Mucosa of rectum (tissue), 2 donors: ENCODE results near the gene LRMDA.

ENCODE experiments used
- H3K27ac ChIP-seq, 2 donors: one replicate each; pipeline ENCODE4 v1.7.0; 2013; ENCODE audit warnings: inconsistent platforms in 2 of 2, low read depth in 2 of 2, low read length in 2 of 2
- H3K27me3 ChIP-seq, 2 donors: one replicate each; pipeline ENCODE4 v1.7.0; 2013; ENCODE audit warnings: low read length in 2 of 2; ENCODE audit not compliant: control insufficient read depth in 2 of 2, insufficient read depth in 2 of 2
- H3K36me3 ChIP-seq, 2 donors: one replicate each; pipeline ENCODE4 v1.7.0; 2013; ENCODE audit warnings: low read length in 2 of 2; ENCODE audit not compliant: control insufficient read depth in 2 of 2, insufficient read depth in 2 of 2
- H3K4me1 ChIP-seq, 2 donors: one replicate each; pipeline ENCODE4 v1.7.0; 2013; ENCODE audit warnings: low read length in 2 of 2, mild to moderate bottlenecking in 1 of 2; ENCODE audit not compliant: control insufficient read depth in 2 of 2, insufficient read depth in 2 of 2
- H3K4me3 ChIP-seq, 2 donors: one replicate each; pipeline ENCODE4 v1.7.0; 2013; ENCODE audit warnings: low read length in 2 of 2
- H3K9ac ChIP-seq, 2 donors: one replicate each; pipeline ENCODE4 v1.7.0; 2013; ENCODE audit warnings: low read length in 2 of 2, low read depth in 1 of 2, mild to moderate bottlenecking in 1 of 2
- H3K9me3 ChIP-seq, 2 donors: one replicate each; pipeline ENCODE4 v1.7.0; 2013; ENCODE audit warnings: low read length in 2 of 2; ENCODE audit not compliant: control insufficient read depth in 2 of 2
- donor health status: healthy.
- donor health status: Normal muscosa, but diverticular disease.

LRMDA gene

GRCh38 chr10:75402486-75403143 lies 28.8 kb upstream of the LRMDA start:
- peak overlapping the region; percentile 92 to 94 for H3K27ac ChIP-seq
- H3K9me3 ChIP-seq: no peaks in the 10 kb centered on the region
- peaks cover 2 to 13% of the 10 kb centered on the region in 2 donors for H3K4me1 ChIP-seq
- H3K4me3 ChIP-seq: peak overlapping the region; percentile 86 to 91
- no peaks in the 10 kb centered on the region for H3K36me3 ChIP-seq
- H3K9ac ChIP-seq: peak overlapping the region; percentile 76 to 81
- peaks cover 2 to 15% of the 10 kb centered on the region in 2 donors for H3K27me3 ChIP-seq

DNA sequence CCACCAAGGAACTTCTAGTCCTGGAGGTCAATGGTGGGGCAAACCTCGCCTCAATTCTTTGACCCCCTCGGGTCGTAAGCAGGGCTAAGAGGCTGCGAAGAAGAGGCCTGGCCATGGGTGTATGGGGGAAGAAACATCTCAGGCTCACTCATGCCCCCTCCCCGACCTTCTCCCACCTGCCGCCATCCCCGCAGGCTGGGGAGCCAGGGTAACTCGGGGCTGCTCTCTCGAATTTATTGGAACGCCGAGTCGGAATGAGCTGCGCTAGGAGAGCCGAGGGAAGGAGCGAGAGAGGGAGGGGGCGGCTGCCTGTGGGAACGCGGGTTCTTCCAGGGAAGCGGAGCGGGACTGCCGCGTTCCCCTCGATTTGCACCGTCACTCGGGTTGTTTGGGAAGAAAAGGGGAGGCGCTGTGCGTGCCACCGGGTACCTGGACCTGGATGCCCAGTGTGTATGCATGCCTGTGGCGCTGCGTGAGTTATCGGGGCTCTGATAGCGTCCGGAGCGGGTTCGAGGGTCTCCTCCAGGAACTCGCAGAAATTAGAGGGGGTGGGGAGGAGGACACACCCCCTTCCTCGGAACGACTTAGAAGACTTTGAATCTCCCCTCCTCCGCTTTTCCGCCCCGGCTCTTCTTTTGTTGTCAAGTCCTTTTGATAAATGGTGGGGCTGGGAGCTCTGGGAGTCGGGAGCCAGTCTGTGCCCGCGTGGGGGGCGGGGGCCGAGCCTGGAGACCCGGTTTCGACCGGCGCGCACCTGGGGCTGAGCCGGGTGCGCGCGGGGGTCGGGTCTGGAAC lies 28.1 kb upstream of the LRMDA start:
- Histone ChIP-seq H3K27ac (peak overlapping the region; percentile 92 to 94), H3K9me3 (no peaks in the 10 kb centered on the region), H3K36me3 (no peaks in the 10 kb centered on the region), H3K9ac (peak overlapping the region; percentile 60 to 81), H3K27me3 (peaks cover 2 to 15% of the 10 kb centered on the region in 2 donors), H3K4me1 (peaks cover 2 to 15% of the 10 kb centered on the region in 2 donors), H3K4me3 (peak overlapping the region; percentile 86 to 91)

- Histone ChIP-seq H3K9ac (peak overlapping the region in 1 of 2 donors; percentile 54), H3K4me3 (peak overlapping the region; percentile 86 to 91), H3K4me1 (peaks cover 4 to 19% of the 10 kb centered on the region in 2 donors), H3K9me3 (no peaks in the 10 kb centered on the region), H3K27me3 (peaks cover 2 to 15% of the 10 kb centered on the region in 2 donors), H3K36me3 (no peaks in the 10 kb centered on the region), H3K27ac (no peak overlapping the region)
Observed at GRCh38 chr10:75403939-75404814, 27.2 kb upstream of the LRMDA start.

DNA sequence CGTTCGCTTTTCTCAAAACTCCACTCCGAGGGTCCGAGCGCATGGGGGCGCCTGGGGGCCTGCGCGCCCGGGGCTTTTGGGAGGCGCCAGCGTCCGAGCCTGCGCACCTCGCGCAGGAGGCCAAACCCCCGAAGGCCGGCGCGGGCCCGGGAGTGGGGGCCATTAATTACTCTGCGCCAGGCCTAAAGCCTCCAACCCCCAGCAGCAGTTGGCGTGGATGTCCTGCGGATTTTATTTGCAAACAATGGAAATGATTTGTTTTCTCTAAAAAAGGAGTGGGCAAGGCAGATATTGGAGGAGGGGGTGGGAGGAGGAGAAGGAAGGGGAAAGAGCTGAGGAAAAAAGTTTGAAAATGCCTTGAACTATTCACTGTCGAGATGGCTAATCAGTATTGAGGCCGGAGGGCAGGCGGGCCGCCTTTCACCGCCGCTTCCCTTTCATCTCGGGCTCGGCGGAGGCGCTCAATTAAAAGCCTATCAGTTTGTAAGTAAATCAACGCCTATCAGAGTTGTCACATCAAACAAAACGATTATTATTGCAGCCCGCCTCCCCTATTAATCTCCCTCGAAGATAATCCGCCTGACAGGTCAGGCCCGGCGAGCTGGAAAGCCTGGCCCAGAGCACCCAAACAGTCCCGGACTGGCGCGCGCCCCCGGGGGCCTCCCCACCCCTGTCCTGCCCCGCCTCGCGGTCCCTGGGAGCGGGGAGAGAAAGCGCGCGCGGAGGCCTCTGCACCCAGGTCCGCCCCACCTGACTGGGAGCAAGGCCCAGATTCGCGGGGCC lies 26.4 kb upstream of the LRMDA start:
- Histone ChIP-seq H3K36me3 (no peaks in the 10 kb centered on the region), H3K9ac (peak overlapping the region in 1 of 2 donors; percentile 54), H3K4me1 (peaks cover 5 to 22% of the 10 kb centered on the region in 2 donors), H3K4me3 (peak overlapping the region; percentile 9 to 91), H3K9me3 (no peaks in the 10 kb centered on the region), H3K27ac (no peak overlapping the region), H3K27me3 (peaks cover 2 to 15% of the 10 kb centered on the region in 2 donors)

DNA sequence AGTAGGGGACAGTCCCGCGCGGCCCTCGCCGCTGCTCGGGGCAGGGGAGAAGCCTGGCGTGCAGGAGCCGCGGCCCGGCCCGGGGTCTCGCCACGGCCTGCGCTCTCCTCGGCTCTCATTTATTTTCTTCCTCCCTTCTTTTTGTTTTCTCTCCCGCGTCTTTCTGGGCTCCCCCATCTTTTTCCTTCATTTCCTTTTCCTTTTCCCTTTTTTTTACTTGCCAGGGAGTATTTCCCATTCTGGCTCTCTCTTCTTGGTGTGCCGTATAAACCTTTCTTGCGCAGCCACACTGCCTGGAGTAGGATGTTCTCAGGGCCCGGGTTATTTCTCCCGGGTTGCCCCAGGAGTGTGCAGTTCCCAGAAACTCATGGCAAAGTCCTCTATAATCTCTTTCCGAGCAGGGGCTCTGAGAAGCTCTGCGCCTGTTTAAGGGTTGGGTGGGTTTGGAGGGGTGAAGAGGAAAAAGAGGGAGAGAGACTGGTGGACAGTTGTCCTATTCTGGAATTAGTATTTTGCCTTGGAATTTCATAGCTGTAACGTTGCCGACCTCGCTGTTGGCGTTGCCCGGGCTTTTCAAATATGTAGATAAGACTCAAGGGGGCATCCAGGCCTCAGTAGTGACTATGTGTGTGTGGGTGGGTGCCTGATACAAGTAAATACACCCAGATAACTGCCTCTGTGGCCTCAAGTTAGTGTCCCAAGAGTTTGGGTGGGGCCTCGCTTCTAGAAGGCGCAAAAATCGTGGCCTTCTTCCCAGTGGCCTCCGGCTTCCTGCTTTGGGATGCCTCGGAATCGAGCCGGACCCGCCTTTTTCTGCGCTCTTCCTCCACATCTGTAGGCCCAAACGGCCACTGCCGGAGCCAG lies 25.6 kb upstream of the LRMDA start:
- H3K27ac ChIP-seq: no peak overlapping the region
- no peaks in the 10 kb centered on the region for H3K36me3 ChIP-seq
- no peaks in the 10 kb centered on the region for H3K9me3 ChIP-seq
- peaks cover 5 to 18% of the 10 kb centered on the region in 2 donors for H3K4me1 ChIP-seq
- H3K27me3 ChIP-seq: peaks cover 2 to 15% of the 10 kb centered on the region in 2 donors
- H3K9ac ChIP-seq: no peak overlapping the region
- no peak overlapping the region for H3K4me3 ChIP-seq

DNA sequence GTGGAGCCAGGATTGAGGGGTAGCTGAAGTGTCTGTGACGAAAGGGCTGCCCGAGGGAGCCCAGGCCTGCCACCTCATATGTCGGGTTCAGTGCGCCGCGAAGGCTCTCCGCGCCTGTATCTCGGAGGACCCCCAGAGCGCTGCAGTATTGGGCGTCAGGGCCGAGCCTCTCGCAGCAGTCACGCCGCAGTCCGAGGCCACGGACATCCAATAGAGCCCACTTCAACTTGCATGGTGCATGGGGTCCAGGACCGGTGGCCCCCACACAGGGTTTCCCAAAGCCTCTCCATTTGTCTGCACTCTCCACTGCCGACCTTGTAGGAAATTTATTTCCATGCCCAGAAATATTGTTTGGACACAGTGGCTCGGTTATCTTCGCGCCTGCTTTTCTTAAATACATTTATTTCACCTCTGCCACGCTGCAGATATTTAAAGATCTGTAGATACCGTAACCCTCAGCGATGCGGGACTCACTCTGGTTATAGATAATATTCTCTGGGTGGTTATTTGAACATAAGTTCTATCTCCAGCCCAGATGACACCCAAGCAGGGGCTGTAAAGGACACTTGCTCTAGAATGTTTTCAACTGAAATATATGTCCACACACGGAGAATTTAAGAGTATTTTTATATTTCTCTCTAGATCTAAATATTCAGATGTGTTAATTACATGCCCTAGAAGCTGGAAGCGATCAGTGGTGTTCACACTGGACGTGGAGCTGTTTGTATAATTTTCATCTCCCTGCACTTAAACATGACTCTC lies 24.8 kb upstream of the LRMDA start:
- Histone ChIP-seq H3K4me1 (peaks cover 5 to 18% of the 10 kb centered on the region in 2 donors), H3K4me3 (no peak overlapping the region)

DNA sequence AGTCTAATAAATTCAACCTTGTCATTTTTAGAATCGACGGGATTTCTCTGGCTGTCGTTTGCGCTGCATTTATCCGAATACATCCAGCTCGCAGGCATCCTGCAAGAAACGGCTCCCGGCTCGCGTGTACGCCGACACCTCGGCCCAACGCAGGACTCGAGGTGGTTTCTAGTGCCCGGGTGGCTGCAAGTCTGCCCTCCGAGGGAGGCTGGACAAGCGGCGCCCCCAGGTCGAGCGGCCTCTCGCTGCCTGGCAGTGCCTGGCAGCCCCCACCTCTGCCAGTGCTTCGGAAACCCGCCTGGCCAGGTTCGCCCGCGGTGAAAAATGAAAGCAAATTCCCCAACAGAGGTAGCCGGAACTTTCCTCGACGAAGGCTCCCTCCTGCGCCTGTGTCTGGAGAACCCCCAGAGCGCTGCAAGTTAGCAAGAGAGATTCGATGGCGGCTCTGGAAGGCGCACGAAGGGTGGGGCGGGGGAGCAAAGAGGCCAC lies 24.2 kb upstream of the LRMDA start:
- no peak overlapping the region for H3K9ac ChIP-seq
- H3K27ac ChIP-seq: no peak overlapping the region

More for the DNA sequence above, 24.8 kb upstream of the LRMDA start:
- peaks cover 2 to 15% of the 10 kb centered on the region in 2 donors for H3K27me3 ChIP-seq
- H3K27ac ChIP-seq: no peak overlapping the region
- no peaks in the 10 kb centered on the region for H3K36me3 ChIP-seq
- no peak overlapping the region for H3K9ac ChIP-seq
- no peaks in the 10 kb centered on the region for H3K9me3 ChIP-seq

DNA sequence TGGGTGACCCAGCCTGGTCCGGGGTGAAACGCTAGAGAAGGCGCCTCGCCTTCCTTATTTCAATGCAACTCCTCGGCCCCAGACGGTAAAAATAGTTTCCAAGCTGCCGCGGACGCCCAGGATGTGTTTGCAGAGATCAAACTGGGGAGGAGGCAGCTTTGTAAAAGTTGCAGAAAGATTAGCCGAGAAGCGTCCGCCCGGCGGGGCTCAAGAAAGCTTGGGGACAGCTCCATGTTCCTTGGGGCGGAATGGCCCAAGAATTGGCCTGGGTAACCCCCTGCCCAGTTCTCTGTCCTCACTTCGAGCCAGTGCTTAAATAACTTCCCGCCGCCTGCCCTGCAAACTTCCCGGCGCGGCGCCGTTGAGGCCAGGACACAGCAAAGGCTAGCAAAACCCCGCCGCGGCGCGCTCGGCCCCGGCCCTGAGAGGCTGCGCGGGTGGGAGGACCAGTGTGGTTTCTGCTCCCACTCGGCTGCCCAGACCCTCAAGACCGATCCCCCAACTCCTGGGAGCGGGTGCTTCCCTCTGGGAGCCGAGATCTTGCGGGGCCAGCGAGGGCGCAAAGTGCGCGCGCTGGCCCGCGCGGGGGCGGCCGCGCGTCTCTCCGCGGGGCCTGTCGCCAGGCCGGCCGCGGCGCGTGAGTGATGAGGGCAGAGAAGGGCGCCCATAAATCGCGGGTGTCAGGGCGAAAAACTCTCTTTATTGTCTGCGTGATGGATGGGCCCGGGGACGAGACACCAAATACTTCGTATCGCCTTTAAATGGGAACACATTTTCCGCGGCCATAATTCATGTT lies 23.5 kb upstream of the LRMDA start:
- Histone ChIP-seq H3K4me1 (peaks cover 5 to 16% of the 10 kb centered on the region in 2 donors), H3K27me3 (peaks cover 2 to 15% of the 10 kb centered on the region in 2 donors), H3K27ac (peak overlapping the region in 1 of 2 donors; percentile 32), H3K9ac (peak overlapping the region in 1 of 2 donors; percentile 47), H3K9me3 (no peaks in the 10 kb centered on the region), H3K36me3 (no peaks in the 10 kb centered on the region), H3K4me3 (peak overlapping the region; percentile 74 to 82)

More for the DNA sequence above, 24.2 kb upstream of the LRMDA start:
- peaks cover 5 to 18% of the 10 kb centered on the region in 2 donors for H3K4me1 ChIP-seq
- peaks cover 2 to 15% of the 10 kb centered on the region in 2 donors for H3K27me3 ChIP-seq
- H3K36me3 ChIP-seq: no peaks in the 10 kb centered on the region
- H3K4me3 ChIP-seq: peak overlapping the region in 1 of 2 donors; percentile 50
- H3K9me3 ChIP-seq: no peaks in the 10 kb centered on the region
